Stimulated activated CD4-positive, alpha-beta T cell treated with anti-CD3 and anti-CD28 coated beads, Interleukin-15, amount 100 ng/mL, for 1 hour (primary cell): ENCODE data around the gene PDLIM4.

Experiments used
- DNase-seq, 2 donors: peaks; one replicate each; pipeline ENCODE4 v3.0.0-alpha.2; 2020; ENCODE audit warnings: low read depth in 1 of 2, low spot score in 1 of 2

Gene PDLIM4

DNA sequence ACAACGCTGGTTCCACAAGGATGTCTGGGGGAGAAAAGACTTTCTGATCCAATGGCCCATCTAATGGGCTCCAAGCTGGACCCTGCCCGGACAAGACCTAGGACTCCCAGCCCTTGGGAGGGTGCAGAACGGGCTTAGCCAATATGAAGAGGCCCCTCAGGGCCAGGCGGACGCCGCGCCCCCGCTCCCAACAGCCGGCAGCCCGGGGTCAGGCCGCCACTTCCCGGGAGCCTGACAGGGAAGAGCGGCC, 30.3 kb upstream of the PDLIM4 start:
- DNase-seq: no peak

GRCh38 chr5:132227485-132228240, 29.8 kb upstream of the PDLIM4 start, which contains the start of gene P4HA2:
Gene P4HA2, minus strand, starts transcription at chr5:132227853. Its CDS starts 9,227 bp downstream, at chr5:132218626.
- peak in 1 of 2 donors; percentile 14 for DNase-seq

GRCh38 chr5:132228241-132229035, 29.1 kb upstream of the PDLIM4 start:
- no peak for DNase-seq

GRCh38 chr5:132229236-132229635, 28.3 kb upstream of the PDLIM4 start:
- DNase-seq: no peak

- DNase-seq: no peak
Observed at GRCh38 chr5:132230871-132231270, 26.6 kb upstream of the PDLIM4 start.

DNA sequence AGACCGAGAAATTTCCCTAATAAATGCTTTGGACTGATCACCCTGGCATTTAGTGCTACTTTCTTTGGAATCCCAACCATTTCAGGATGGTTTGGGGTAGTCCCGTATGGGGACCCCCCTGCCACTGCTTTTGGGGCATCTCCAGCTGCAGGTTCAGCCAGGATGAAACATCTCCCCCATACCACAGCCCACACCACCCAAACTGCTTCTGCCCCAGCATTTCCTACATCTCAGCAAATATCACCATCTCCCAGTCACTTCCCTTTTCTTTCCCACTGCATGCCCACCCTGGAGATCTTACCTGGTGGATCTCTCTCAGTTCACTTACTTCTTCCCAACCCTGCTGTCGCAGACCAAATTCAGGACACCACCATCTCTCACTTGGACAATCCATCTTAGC, 25.0 kb upstream of the PDLIM4 start:
- DNase-seq: no peak

GRCh38 chr5:132233081-132233480, 24.4 kb upstream of the PDLIM4 start:
- no peak for DNase-seq

DNA sequence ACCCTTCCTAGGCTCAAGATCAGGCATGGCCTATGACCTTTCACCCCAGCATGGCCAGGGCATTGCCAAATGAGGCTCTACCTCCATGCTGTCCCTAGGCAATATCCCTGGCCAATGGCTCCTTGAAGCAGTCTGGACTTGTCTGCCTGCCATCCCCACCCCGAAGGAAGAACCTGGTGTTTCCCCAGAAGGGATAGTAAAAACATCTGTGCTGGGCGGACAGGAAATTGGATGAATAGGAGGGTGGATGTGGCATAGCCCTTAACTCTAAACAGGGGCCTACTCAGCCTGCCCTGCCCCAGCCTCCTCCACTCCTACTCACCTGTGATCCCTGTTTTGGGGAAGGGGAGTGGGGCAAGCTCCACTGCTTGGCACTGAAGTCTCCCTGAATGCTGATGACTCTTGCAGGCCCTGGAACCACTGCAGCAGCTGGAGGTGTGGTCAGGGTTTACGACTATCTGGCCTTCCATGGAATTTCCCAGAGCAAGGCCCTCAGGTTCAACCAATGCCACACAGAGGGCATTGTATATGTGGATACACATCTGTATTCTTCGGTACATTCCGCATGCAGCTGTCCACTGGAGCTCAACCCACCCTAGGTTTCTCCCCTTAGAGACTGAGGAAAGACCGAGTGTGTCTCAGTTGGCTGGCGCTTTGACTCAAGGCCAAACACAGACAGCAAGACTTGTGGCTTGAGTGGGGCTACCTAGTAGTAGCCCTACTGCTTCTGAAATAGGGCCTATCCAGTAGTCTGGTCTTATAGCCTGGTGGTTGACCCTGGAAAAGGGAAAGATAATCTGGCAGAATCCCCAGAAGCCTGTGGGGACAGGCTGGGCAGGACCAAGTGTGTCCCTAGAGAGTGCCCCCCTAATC, 23.4 kb upstream of the PDLIM4 start:
- DNase-seq: no peak

DNA sequence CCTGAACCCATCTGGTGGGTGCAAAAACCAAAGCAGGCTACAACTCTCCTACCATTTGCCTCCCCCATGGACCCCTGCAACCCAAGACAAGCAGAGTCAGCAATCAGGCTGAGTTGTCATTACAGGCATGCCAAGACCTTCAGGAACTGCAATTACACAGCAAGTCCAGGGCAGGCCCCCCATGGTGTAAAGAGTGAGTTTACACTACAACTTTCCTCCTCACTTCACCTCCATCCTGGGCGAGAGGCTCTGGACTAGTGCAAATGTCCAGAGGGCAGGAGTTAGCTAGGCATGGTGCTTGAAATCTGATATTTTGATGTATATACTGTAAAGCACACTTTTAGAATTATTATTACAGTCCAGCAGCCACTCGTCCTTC, 22.8 kb upstream of the PDLIM4 start:
- DNase-seq: no peak

DNA sequence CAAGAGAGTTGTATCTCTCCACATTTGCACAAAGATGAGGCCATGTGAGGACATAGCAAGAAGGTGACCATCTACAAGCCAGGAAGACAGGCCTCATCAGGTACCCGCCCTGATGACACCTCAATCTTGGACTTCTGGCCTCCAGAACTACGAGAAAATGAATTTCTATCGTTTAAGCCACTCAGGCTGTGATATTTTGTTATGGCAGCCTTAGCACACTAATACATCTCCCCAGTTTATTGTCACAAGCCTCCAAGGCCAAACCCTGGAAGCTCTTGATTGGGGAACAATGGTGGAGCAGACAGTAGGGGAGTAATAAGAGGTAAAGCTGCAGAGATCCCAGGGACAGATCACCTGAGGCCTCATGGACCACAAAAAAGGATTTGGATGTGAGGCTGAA, 22.2 kb upstream of the PDLIM4 start:
- no peak for DNase-seq

DNA sequence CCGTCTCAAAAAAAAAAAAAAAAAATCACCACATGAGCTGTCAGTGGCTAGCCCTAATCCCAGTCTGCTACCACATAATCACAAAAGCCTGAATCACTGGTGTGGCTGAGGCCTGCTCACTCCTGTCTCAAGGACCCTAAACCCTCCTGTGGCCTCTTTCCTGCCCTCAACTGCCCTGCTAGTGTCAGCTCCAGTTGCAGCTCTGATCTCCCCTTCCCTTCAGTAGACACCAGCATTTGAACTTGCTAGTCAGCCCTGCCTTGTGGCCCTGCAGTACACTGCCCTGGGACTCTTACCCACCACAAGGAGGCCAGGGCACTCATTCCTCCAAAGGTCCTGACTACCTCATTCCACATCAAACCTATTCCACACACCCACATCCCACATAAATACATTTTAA, 20.4 kb upstream of the PDLIM4 start:
- no peak for DNase-seq

DNA sequence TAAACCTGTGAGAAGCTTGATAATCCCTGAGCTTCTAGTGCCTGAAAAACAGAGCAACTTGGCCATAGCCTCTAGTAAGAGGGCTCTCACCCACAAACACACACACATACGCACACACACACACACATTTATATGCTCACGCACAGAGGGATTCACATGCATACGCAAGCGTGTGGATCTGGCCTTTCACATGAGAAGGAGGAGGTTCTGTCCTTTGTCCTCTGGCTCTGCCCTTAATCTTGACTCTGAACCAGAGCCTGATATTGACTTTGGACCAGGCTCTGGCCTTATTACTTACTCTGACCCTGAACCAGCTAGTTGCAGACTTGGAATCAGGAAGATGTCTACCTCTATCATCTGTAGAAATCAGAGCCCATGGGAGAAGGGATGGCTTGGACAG, 19.8 kb upstream of the PDLIM4 start:
- DNase-seq: no peak

DNA sequence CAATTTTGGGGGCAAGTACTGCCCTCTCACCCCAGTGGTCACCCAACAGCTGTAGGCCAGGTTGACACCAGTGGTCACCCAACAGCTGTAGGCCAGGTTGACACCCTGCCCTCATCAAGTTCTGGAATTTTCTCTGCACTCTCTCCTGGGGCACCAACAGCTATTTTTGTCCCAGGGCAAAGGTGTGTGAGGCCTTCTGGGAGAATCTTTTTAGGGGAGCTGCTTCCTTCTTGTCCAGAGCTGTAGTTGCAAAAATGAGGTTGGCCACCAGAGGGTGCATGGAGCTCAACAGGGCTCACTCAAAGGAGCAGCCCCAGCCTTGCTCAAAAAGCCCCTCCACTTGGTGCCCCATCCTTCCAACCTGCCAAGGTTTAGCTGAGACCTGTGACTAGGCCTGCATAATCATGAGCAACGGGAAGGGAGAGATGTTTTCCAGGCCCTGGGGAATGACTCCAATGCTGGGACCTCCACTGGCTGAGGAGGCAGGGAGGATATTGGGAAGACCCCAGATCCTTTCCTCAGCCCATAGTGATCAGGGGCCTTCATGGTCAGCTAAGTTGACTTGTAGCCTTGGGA, 19.2 kb upstream of the PDLIM4 start:
- peak; percentile 35 to 60 for DNase-seq

- DNase-seq: no peak
Observed at GRCh38 chr5:132238901-132239500, 18.5 kb upstream of the PDLIM4 start.

DNA sequence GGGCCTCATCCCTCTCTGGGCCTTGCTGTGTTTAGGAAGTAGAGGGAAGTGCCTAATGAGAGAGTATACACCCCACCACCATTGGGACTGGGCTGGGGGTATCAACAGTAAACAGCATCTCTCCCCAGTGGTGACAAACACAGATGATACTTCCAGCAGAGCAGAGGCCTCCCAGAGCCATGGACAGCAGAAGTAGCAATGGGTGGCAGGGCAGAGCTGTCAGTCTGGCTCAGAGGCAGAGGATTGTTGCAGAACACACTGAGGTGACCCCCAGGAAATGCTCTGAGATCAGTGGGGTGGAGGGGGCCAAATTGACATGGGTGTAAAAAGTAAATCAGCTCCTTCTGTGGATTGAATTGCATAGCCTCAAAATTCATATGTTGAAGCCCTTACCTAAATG, 17.7 kb upstream of the PDLIM4 start:
- no peak for DNase-seq

DNA sequence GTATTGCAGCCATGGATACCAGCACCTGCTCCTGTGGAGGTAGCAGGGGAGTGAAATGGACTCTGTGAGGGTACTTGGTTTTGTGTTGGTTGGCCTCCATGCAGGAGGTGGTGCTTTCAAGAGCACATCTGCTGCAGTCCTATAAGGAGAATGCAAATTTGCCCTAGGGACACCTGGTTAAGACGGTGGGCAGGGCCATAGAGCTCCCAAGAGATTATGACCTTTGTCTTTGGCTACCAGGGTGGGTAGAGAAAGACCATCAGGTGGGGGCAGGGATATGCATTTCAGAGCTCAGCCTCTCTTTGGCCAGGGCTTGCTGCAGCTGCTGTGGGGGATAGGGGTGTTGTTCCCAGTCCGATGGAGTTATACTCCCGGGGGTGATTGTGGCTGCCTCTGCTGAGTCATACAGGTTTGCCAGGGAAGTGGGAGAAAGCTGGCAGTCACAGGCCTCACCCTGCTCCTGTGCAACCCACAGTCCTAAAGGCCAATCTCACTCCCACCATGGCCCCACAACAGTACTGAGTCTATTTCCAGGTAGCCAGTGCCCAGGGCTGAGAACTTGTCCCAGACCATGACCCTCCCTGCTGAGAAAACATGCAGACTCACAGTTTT, 14.0 kb upstream of the PDLIM4 start:
- no peak for DNase-seq

GRCh38 chr5:132245593-132245992, 11.9 kb upstream of the PDLIM4 start:
- DNase-seq: no peak

DNA sequence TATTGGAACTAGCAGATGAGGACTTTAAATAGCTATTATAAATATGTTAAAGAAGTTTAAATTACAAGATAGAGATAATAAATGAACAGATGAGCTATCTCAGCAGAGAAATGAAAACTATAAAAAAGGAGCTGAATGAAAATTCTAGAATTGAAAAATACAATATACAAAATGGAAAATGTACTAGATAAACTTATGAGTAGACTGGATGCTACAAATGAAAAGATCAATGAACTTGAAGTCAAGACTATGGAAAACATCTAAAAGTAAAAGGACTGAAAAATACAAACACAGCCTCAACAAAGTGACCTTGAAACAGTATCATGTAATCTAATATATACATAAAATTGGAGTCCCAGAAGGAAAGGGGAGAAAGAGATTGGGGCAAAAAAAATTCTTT, 10.7 kb upstream of the PDLIM4 start:
- no peak for DNase-seq

DNA sequence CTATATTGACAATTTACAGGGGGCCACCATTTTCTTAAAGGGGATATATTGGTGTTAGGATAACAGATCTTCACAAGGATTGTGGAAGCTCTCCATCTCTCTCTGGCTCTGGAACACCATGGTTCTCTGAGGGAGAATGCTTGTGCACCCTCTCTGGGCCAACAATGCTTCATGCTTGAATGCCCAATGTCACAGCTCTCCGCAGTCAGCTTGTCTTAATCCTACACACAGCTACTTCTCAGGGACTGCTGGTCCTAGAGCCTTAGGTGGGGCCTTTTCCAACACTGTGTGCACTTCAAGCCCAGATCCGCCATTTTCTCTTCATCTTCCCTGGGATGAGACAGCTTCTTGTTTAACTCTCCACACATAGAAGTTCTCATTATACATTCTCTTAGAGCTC, 6.9 kb upstream of the PDLIM4 start:
- no peak for DNase-seq

GRCh38 chr5:132251220-132251725, 6.2 kb upstream of the PDLIM4 start:
- no peak for DNase-seq
